K562 treated with DMSO at 1 percent for 12 hours (cell line): ENCODE results near the gene ANTXRL. TPM values are rescaled to one million over a fixed set of nuclear protein-coding genes. Genes with fewer than 3 reads are reported as not detected.

ENCODE experiments used
- total RNA-seq: library from RNA; unstranded; fragments of 300-600 nt; gene quantifications from 2 replicates; pipeline ENCODE4 v1.2.3, GENCODE V29; 2022; ENCODE audit not compliant: insufficient read depth

Gene ANTXRL
- not detected in 2 replicates for total RNA-seq

GRCh38 chr10:46286991-46287693, at the start of gene ANTXRL:
Gene ANTXRL (plus strand): TSS chr10:46286997. CDS start chr10:46287263, 266 bp downstream.

GRCh38 chr10:46375406-46375805, 88.6 kb downstream of the ANTXRL start, which contains the start of gene ANXA8L1:
Gene ANXA8L1 (plus strand): TSS chr10:46375776. CDS start chr10:46375852, 76 bp downstream.

Other genes with a start within 250 kb of the ANTXRL start
- gene MSMB, start 240.7 kb upstream of the ANTXRL start, total RNA-seq = not detected in 2 replicates
- gene ANXA8L1, start 88.8 kb downstream of the ANTXRL start, total RNA-seq = not detected in 2 replicates
- gene NPY4R, start 179.0 kb downstream of the ANTXRL start, total RNA-seq = not detected in 2 replicates